Sigmoid colon (tissue), 7 donors: Measurements from ENCODE around the gene ANO9. TPM values are rescaled to one million over a fixed set of nuclear protein-coding genes. Genes with fewer than 3 reads are reported as not detected.

Experiments
- DNase-seq: peaks from one replicate; pipeline ENCODE4 v3.0.0-alpha.2; 2019
- H3K27ac ChIP-seq, 4 donors: fragments of 200-600 bp; sonication (generic); one replicate each; pipeline ENCODE4 v1.5.1; 2016 to 2019; ENCODE audit warnings: mild to moderate bottlenecking in 1 of 4
- H3K27me3 ChIP-seq, 3 donors: fragments of 200-600 bp; sonication (generic); one replicate each; pipeline ENCODE4 v1.5.1; 2019; ENCODE audit warnings: mild to moderate bottlenecking in 1 of 3
- H3K36me3 ChIP-seq, 4 donors: fragments of 200-600 bp; sonication (generic); one replicate each; pipeline ENCODE4 v1.5.1; 2016 to 2019
- H3K4me1 ChIP-seq, 4 donors: fragments of 200-600 bp; sonication (generic); one replicate each; pipeline ENCODE4 v1.5.1; 2017 to 2019
- H3K4me3 ChIP-seq, 4 donors: fragments of 200-600 bp; sonication (generic); one replicate each; pipeline ENCODE4 v1.5.1; 2017 to 2019; ENCODE audit warnings: mild to moderate bottlenecking in 2 of 4, moderate library complexity in 1 of 4
- H3K9me3 ChIP-seq, 4 donors: fragments of 200-600 bp in 3 of 4; sonication (generic) in 3 of 4; one replicate each; pipeline versions ENCODE4 v1.5.1 to v1.6.1; 2013 to 2019
- CTCF ChIP-seq, 4 experiments: fragments of 450-650 bp in 3 of 4; fragments of 200-600 bp in 1 of 4; IDR thresholded peaks; one replicate each; pipeline ENCODE4 v1.5.1; 2016 to 2019; ENCODE audit warnings: antibody characterized with exemption in 4 of 4, mild to moderate bottlenecking in 3 of 4, moderate library complexity in 2 of 4
- EP300 ChIP-seq, 4 donors: sonication (generic); formaldehyde crosslinking; IDR thresholded peaks; one replicate each; pipeline ENCODE4 v1.6.1; 2017; ENCODE audit warnings: antibody characterized with exemption in 4 of 4
- POLR2A ChIP-seq, 2 donors: fragments of 450-650 bp; IDR thresholded peaks; one replicate each; pipeline ENCODE4 v1.6.1; 2016; ENCODE audit warnings: antibody characterized with exemption in 2 of 2, mild to moderate bottlenecking in 2 of 2, moderate library complexity in 2 of 2
- POLR2AphosphoS5 ChIP-seq, 4 donors: sonication (generic); formaldehyde crosslinking; IDR thresholded peaks; one replicate each; pipeline ENCODE4 v1.6.1; 2017; ENCODE audit warnings: antibody characterized with exemption in 4 of 4
- WGBS, 2 donors: extraction: QIAGEN DNeasy Blood & Tissue Kit; methylation state at CpG; one replicate each; pipeline ENCODE4 v1.1.7; 2013; 5-methylcytosine and 5-hydroxymethylcytosine counted together
- intact Hi-C: fragments of 100-400 bp; cut with DNase I; formaldehyde crosslinking; loops from one replicate; pipeline ENCODE4 v1.15.1; 2023
- polyA plus RNA-seq, 3 donors: library from polyadenylated mRNA; stranded (reverse); fragments of 200-250 nt; gene quantifications; one replicate each; pipeline ENCODE4 v1.2.3, GENCODE V29; 2013
- total RNA-seq, 4 donors: library from RNA; depleted of rRNA; stranded (reverse); fragments of >200 nt; gene quantifications; one replicate each; pipeline ENCODE4 v1.1.0, GENCODE V29; 2016
- donor health status: healthy with polysubstance abuse.
- donor health status: Bipolar disorder and iron deficiency.
- donor health status: healthy.

ANO9 gene
- total and polyA plus RNA-seq, 7 donors: 0.14 to 123 (median 2.5) TPM

GRCh38 chr11:489610-490185 lies 47.9 kb upstream of the ANO9 start:
- Histone ChIP-seq H3K36me3 (peaks cover 13 to 44% (median 20%) of the 10 kb centered on the region in 4 donors), H3K4me1 (no peaks in the 10 kb centered on the region), H3K9me3 (no peaks in the 10 kb centered on the region), H3K4me3 (no peak overlapping the region), H3K27ac (no peak overlapping the region), H3K27me3 (no peaks in the 10 kb centered on the region)
- no peak for TF ChIP-seq EP300 (IDR thresholded peaks at IDR 0.05)
- TF ChIP-seq POLR2A (IDR thresholded peaks at IDR 0.05): no peak
- TF ChIP-seq CTCF (IDR thresholded peaks at IDR 0.05): no peak
- no peak for TF ChIP-seq POLR2AphosphoS5 (IDR thresholded peaks at IDR 0.05)
- DNase-seq: no peak
- 95 to 96% methylated on average over 37 of the region's 37 CpGs for WGBS, 2 donors
- intact Hi-C loops: no loop called here

GRCh38 chr11:488992-489391 lies 47.2 kb upstream of the ANO9 start:
- H3K27me3 ChIP-seq: no peaks in the 10 kb centered on the region
- intact Hi-C loops: no loop called here
- peaks cover 6 to 37% (median 14%) of the 10 kb centered on the region in 4 donors for H3K36me3 ChIP-seq
- H3K27ac ChIP-seq: no peak overlapping the region
- no peak overlapping the region for H3K4me3 ChIP-seq
- 58 to 87% methylated on average over 19 of the region's 19 CpGs for WGBS, 2 donors
- H3K4me1 ChIP-seq: no peaks in the 10 kb centered on the region
- H3K9me3 ChIP-seq: no peaks in the 10 kb centered on the region
- DNase-seq: no peak
- TF ChIP-seq POLR2AphosphoS5 (IDR thresholded peaks at IDR 0.05) (no peak), POLR2A (IDR thresholded peaks at IDR 0.05) (no peak), EP300 (IDR thresholded peaks at IDR 0.05) (no peak), CTCF (IDR thresholded peaks at IDR 0.05) (no peak)

- intact Hi-C loops: no loop called here
- H3K27me3 ChIP-seq: no peaks in the 10 kb centered on the region
- no peak for DNase-seq
- no peaks in the 10 kb centered on the region for H3K9me3 ChIP-seq
- H3K36me3 ChIP-seq: peaks cover 2 to 33% (median 10%) of the 10 kb centered on the region in 4 donors
- no peak overlapping the region for H3K4me3 ChIP-seq
- 95 to 96% methylated on average over 19 of the region's 19 CpGs for WGBS, 2 donors
- H3K27ac ChIP-seq: no peak overlapping the region
- H3K4me1 ChIP-seq: no peaks in the 10 kb centered on the region
- TF ChIP-seq EP300 (IDR thresholded peaks at IDR 0.05) (no peak), POLR2AphosphoS5 (IDR thresholded peaks at IDR 0.05) (no peak), POLR2A (IDR thresholded peaks at IDR 0.05) (no peak), CTCF (IDR thresholded peaks at IDR 0.05) (no peak)
Measured at GRCh38 chr11:488579-488978, 46.8 kb upstream of the ANO9 start.

- peaks cover 0 to 28% (median 7%) of the 10 kb centered on the region in 4 donors for H3K36me3 ChIP-seq
- 47 to 81% methylated on average over 25 of the region's 25 CpGs for WGBS, 2 donors
- H3K9me3 ChIP-seq: no peaks in the 10 kb centered on the region
- no peaks in the 10 kb centered on the region for H3K27me3 ChIP-seq
- intact Hi-C loops: no loop called here
- TF ChIP-seq POLR2A (IDR thresholded peaks at IDR 0.05) (no peak), EP300 (IDR thresholded peaks at IDR 0.05) (no peak), CTCF (IDR thresholded peaks at IDR 0.05) (no peak), POLR2AphosphoS5 (IDR thresholded peaks at IDR 0.05) (no peak)
- DNase-seq: no peak
- H3K27ac ChIP-seq: no peak overlapping the region
- no peak overlapping the region for H3K4me3 ChIP-seq
- no peaks in the 10 kb centered on the region for H3K4me1 ChIP-seq
Measured at GRCh38 chr11:488062-488461, 46.3 kb upstream of the ANO9 start.

- Histone ChIP-seq H3K4me1 (no peaks in the 10 kb centered on the region), H3K9me3 (no peaks in the 10 kb centered on the region), H3K36me3 (peaks cover 0 to 23% (median 4%) of the 10 kb centered on the region in 4 donors), H3K4me3 (no peak overlapping the region), H3K27ac (no peak overlapping the region), H3K27me3 (no peaks in the 10 kb centered on the region)
- 62 to 88% methylated on average over 22 of the region's 22 CpGs for WGBS, 2 donors
- DNase-seq: no peak
- TF ChIP-seq POLR2AphosphoS5 (IDR thresholded peaks at IDR 0.05) (no peak), EP300 (IDR thresholded peaks at IDR 0.05) (no peak)
- intact Hi-C loops: no loop called here
Measured at GRCh38 chr11:487571-488021, 45.8 kb upstream of the ANO9 start.
